Esophagus muscularis mucosa (tissue), 4 donors: ENCODE measurements around the gene MTMR10. TPM values are rescaled to one million over a fixed set of nuclear protein-coding genes. Genes with fewer than 3 reads are reported as not detected.

Source experiments
- DNase-seq: peaks from one replicate; pipeline ENCODE4 v3.0.0-alpha.2; 2017; ENCODE audit errors: extremely low spot score
- H3K27ac ChIP-seq, 4 donors: fragments of 200-600 bp; sonication (generic); replicated peaks in 1 of 4; 1 replicate in 3 of 4; 2 replicates in 1 of 4; pipeline ENCODE4 v1.5.1; 2016 to 2019; ENCODE audit warnings: mild to moderate bottlenecking in 1 of 4
- H3K27me3 ChIP-seq, 4 donors: fragments of 200-600 bp; sonication (generic); one replicate each; pipeline versions ENCODE4 v1.5.1 to v1.6.0; 2016 to 2019
- H3K36me3 ChIP-seq, 4 donors: fragments of 200-600 bp; sonication (generic); one replicate each; pipeline ENCODE4 v1.5.1; 2016 to 2019
- H3K4me1 ChIP-seq, 4 donors: fragments of 200-600 bp; sonication (generic); one replicate each; pipeline ENCODE4 v1.5.1; 2016 to 2019
- H3K4me3 ChIP-seq, 4 donors: fragments of 200-600 bp; sonication (generic); 1 replicate in 2 of 4; 2 replicates in 2 of 4; pipeline ENCODE4 v1.5.1; 2016 to 2019; ENCODE audit warnings: mild to moderate bottlenecking in 4 of 4, moderate library complexity in 1 of 4
- H3K9me3 ChIP-seq, 4 donors: fragments of 200-600 bp; sonication (generic); 1 replicate in 3 of 4; 2 replicates in 1 of 4; pipeline ENCODE4 v1.5.1; 2016 to 2019
- CTCF ChIP-seq, 3 experiments: fragments of 200-600 bp in 2 of 3; fragments of 450-650 bp in 1 of 3; sonication (generic) in 2 of 3; IDR thresholded peaks; one replicate each; pipeline ENCODE4 v1.5.1; 2017 to 2019; ENCODE audit warnings: antibody characterized with exemption in 3 of 3, mild to moderate bottlenecking in 2 of 3, moderate library complexity in 1 of 3
- EP300 ChIP-seq: sonication (generic); formaldehyde crosslinking; IDR thresholded peaks from one replicate; pipeline ENCODE4 v1.6.1; 2017; ENCODE audit warnings: antibody characterized with exemption
- POLR2A ChIP-seq: fragments of 450-650 bp; IDR thresholded peaks from one replicate; pipeline ENCODE4 v1.6.1; 2017; ENCODE audit warnings: antibody characterized with exemption, moderate library complexity, mild to moderate bottlenecking, low read depth
- POLR2AphosphoS5 ChIP-seq, 2 donors: sonication (generic); formaldehyde crosslinking; IDR thresholded peaks; one replicate each; pipeline ENCODE4 v1.6.1; 2017; ENCODE audit warnings: antibody characterized with exemption in 2 of 2
- WGBS: methylation state at CpG from one replicate; pipeline ENCODE4 v1.1.5; 2018; 5-methylcytosine and 5-hydroxymethylcytosine counted together
- intact Hi-C: fragments of 100-400 bp; cut with DNase I; formaldehyde crosslinking; loops from one replicate; pipeline ENCODE4 v1.15.1; 2023
- total RNA-seq, 4 donors: library from RNA; depleted of rRNA; stranded (reverse); fragments of >200 nt; gene quantifications; one replicate each; pipeline versions ENCODE4 v1.1.0 to v1.2.1, GENCODE V29; 2016

The MTMR10 gene
- total RNA-seq, 4 donors from 2014 or later = 27.4 to 32.3 (median 30.2) TPM

DNA sequence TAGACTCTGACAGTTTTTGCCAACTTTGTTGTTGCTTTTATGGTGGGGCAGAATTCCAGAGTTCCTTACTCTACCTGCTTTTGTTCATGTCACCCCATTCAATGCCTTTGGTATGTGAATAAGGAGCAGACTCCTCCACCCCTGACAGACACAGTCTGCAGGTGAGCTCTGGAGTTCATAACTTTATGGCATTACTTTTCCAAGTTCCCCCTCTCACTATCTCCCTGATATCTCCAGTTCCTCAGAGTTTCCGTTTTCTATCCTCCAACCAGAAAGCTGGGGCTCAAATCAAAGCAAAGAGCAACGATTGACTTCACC, 23.1 kb upstream of the MTMR10 start:
- Histone ChIP-seq H3K27me3 (no peaks in the 10 kb centered on the region), H3K4me3 (no peak overlapping the region), H3K36me3 (no peaks in the 10 kb centered on the region), H3K9me3 (peaks cover 0 to 25% (median 21%) of the 10 kb centered on the region in 4 donors), H3K27ac (no peak overlapping the region), H3K4me1 (no peaks in the 10 kb centered on the region)
- DNase-seq = no peak
- TF ChIP-seq EP300 = no peak
- no peak for TF ChIP-seq CTCF (IDR thresholded peaks at IDR 0.05)
- no peak for TF ChIP-seq POLR2AphosphoS5 (IDR thresholded peaks at IDR 0.05)
- no peak for TF ChIP-seq POLR2A
- intact Hi-C loops = no loop called here
- WGBS = 83% methylated on average over 2 of the region's 2 CpGs

- Histone ChIP-seq H3K36me3 (no peaks in the 10 kb centered on the region), H3K4me1 (no peaks in the 10 kb centered on the region), H3K9me3 (peaks cover 0 to 25% (median 21%) of the 10 kb centered on the region in 4 donors), H3K27ac (no peak overlapping the region), H3K27me3 (no peaks in the 10 kb centered on the region), H3K4me3 (no peak overlapping the region)
- no peak for DNase-seq
- intact Hi-C loops = no loop called here
- 61% methylated on average over 2 of the region's 2 CpGs for WGBS
- TF ChIP-seq CTCF (IDR thresholded peaks at IDR 0.05) = no peak
- TF ChIP-seq EP300 = no peak
- TF ChIP-seq POLR2AphosphoS5 (IDR thresholded peaks at IDR 0.05) = no peak
- TF ChIP-seq POLR2A = no peak
Observed at GRCh38 chr15:31013863-31014607, 22.6 kb upstream of the MTMR10 start.

GRCh38 chr15:31012455-31012854, 21.0 kb upstream of the MTMR10 start:
- Histone ChIP-seq H3K27ac (no peak overlapping the region), H3K27me3 (no peaks in the 10 kb centered on the region), H3K4me3 (no peak overlapping the region), H3K4me1 (no peaks in the 10 kb centered on the region), H3K36me3 (no peaks in the 10 kb centered on the region), H3K9me3 (peaks cover 0 to 25% (median 21%) of the 10 kb centered on the region in 4 donors)
- DNase-seq = no peak
- intact Hi-C loops = no loop called here
- WGBS = 91% methylated on average over 2 of the region's 2 CpGs
- no peak for TF ChIP-seq CTCF (IDR thresholded peaks at IDR 0.05)
- no peak for TF ChIP-seq POLR2A
- no peak for TF ChIP-seq POLR2AphosphoS5 (IDR thresholded peaks at IDR 0.05)
- no peak for TF ChIP-seq EP300

GRCh38 chr15:31010036-31010435, 18.6 kb upstream of the MTMR10 start:
- H3K27ac ChIP-seq = no peak overlapping the region
- 95% methylated on average over 1 of the region's 1 CpG for WGBS
- H3K9me3 ChIP-seq = peaks cover 0 to 25% (median 21%) of the 10 kb centered on the region in 4 donors
- intact Hi-C loops = no loop called here
- TF ChIP-seq EP300 (no peak), POLR2AphosphoS5 (IDR thresholded peaks at IDR 0.05) (no peak), POLR2A (no peak), CTCF (IDR thresholded peaks at IDR 0.05) (no peak)
- DNase-seq = no peak
- H3K4me3 ChIP-seq = no peak overlapping the region
- H3K4me1 ChIP-seq = peaks cover 0 to 2% (median 0%) of the 10 kb centered on the region in 4 donors
- no peaks in the 10 kb centered on the region for H3K36me3 ChIP-seq
- no peaks in the 10 kb centered on the region for H3K27me3 ChIP-seq

GRCh38 chr15:31005660-31006059, 14.2 kb upstream of the MTMR10 start:
- H3K4me1 ChIP-seq = peaks cover 0 to 6% (median 0%) of the 10 kb centered on the region in 4 donors
- peaks cover 0 to 12% (median 0%) of the 10 kb centered on the region in 4 donors for H3K27me3 ChIP-seq
- WGBS = 79% methylated on average over 2 of the region's 2 CpGs
- no peaks in the 10 kb centered on the region for H3K36me3 ChIP-seq
- TF ChIP-seq POLR2A (no peak), POLR2AphosphoS5 (IDR thresholded peaks at IDR 0.05) (no peak), EP300 (no peak), CTCF (IDR thresholded peaks at IDR 0.05) (no peak)
- H3K27ac ChIP-seq = no peak overlapping the region
- no peaks in the 10 kb centered on the region for H3K9me3 ChIP-seq
- intact Hi-C loops = no loop called here
- DNase-seq = no peak
- no peak overlapping the region for H3K4me3 ChIP-seq
